ENCODE results near the gene SUPT4H1.

GRCh38 chr17:58373923-58374322 is 21.9 kb upstream of the SUPT4H1 start:
- TF ChIP-seq, protein P1, sequence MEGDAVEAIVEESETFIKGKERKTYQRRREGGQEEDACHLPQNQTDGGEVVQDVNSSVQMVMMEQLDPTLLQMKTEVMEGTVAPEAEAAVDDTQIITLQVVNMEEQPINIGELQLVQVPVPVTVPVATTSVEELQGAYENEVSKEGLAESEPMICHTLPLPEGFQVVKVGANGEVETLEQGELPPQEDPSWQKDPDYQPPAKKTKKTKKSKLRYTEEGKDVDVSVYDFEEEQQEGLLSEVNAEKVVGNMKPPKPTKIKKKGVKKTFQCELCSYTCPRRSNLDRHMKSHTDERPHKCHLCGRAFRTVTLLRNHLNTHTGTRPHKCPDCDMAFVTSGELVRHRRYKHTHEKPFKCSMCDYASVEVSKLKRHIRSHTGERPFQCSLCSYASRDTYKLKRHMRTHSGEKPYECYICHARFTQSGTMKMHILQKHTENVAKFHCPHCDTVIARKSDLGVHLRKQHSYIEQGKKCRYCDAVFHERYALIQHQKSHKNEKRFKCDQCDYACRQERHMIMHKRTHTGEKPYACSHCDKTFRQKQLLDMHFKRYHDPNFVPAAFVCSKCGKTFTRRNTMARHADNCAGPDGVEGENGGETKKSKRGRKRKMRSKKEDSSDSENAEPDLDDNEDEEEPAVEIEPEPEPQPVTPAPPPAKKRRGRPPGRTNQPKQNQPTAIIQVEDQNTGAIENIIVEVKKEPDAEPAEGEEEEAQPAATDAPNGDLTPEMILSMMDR (IDR thresholded peaks at IDR 0.05): no peak
- TF ChIP-seq POLR2A (IDR thresholded peaks at IDR 0.05): no peak

Data from thyroid gland (tissue), 4 donors.